HFFc6 (cell line): Measurements from ENCODE around the gene TNIP1. TPM values are rescaled to one million over a fixed set of nuclear protein-coding genes. Genes with fewer than 3 reads are reported as not detected.

Source experiments
- DNase-seq: peaks from one replicate; pipeline ENCODE4 v3.0.0-alpha.2; 2018
- H3K27ac Mint-ChIP-seq: 2 replicates; pipeline ENCODE4 v1.8.0; 2020; ENCODE audit warnings: mild to moderate bottlenecking, mixed read lengths
- H3K27me3 Mint-ChIP-seq: 2 replicates; pipeline ENCODE4 v1.8.0; 2021; ENCODE audit warnings: mild to moderate bottlenecking, moderate library complexity, mixed read lengths; ENCODE audit not compliant: insufficient read depth
- H3K36me3 Mint-ChIP-seq: 2 replicates; pipeline ENCODE4 v1.8.0; 2021; ENCODE audit warnings: low read depth, mixed read lengths
- H3K4me1 Mint-ChIP-seq: 2 replicates; pipeline ENCODE4 v1.8.0; 2020; ENCODE audit warnings: low read depth, mixed read lengths
- H3K4me3 Mint-ChIP-seq: 2 replicates; pipeline ENCODE4 v1.8.0; 2020; ENCODE audit warnings: mild to moderate bottlenecking, moderate library complexity, mixed read lengths
- H3K9me3 Mint-ChIP-seq: 2 replicates; pipeline ENCODE4 v1.8.0; 2020; ENCODE audit warnings: mild to moderate bottlenecking, mixed read lengths
- total RNA-seq, 6 experiments: library from RNA; stranded (reverse); fragmentation: NEBNext Ultra II Directional; extraction: Animal tissue kit (Norgen Biotek cat#: 25700); gene quantifications; 2 replicates in 1 of 6; 3 replicates in 5 of 6; pipeline ENCODE4 v1.2.3, GENCODE V29; 2021
- TF ChIP-seq, protein P1 (sequence below): fragments of 200-600 bp; sonication (generic); IDR thresholded peaks from 2 replicates; pipeline ENCODE4 v1.5.0; 2021; ENCODE audit warnings: antibody characterized with exemption, mild to moderate bottlenecking

The TNIP1 gene
- total RNA-seq, 6 experiments from 2014 or later, result 81.5 to 105 (median 89.5) TPM

DNA sequence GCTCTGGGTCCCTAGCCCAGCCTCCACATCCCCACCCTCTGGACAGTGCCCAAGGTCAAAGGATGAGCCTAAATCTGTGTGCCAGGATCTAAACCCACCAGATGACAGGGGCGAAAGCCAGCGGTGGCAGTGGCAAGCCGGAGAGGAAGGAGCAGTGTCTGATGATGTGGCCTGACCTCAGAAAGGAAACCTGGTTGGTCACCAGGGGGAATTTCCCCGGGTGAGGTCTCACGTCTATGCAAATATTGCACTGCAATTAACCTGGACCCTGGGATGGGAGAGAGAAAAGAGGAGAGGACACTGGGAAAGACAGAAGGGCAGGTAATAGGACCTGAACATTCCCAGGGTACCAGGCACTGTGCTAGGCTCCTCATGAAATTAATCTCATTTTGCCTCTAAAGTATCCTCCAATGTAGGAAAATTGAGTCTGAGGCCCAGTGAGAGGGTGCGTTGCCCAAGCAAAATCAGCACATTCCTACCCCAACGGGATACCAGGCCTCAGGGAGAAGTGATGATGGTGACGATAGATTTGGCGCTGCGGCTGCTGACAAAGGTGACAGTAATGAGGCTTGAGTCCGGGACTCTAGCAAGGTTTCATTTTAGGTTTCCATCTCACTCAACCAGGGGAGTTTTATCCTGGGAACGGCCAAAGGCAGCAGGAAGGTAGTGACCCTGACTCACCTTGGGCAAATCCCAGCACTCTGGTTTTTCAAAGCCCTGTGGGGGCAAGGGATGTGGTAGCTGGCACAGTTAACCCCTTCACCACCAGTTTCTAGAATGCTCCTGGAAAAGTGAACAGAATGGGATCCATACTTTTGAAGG is 13.4 kb upstream of the TNIP1 start:
- Mint-ChIP-seq H3K27ac (peak overlapping the region; percentile 94), H3K4me1 (peaks cover 75% of the 10 kb centered on the region)
- DNase-seq, result no peak

DNA sequence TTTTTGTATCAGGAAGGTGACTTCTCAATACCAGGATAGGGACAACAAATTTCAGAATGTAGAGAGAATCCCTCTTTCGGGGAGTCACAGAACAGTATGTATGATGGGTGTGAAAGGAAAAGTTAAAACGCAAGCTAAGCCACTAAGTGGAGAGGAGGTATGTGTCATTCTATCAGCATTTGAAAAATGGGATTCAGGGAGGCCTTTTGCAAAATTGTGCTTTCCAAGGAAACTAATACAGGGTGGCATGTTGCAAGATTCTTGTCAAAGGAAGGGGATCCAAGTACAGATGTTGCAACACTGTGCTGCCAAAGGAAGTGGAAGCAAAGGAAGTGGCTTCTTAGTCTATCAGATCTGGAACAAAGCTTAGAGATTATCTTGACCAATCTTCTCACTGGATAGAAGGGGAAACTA is 12.6 kb upstream of the TNIP1 start:
- peak; percentile 97 for DNase-seq
- no peaks in the 10 kb centered on the region for H3K9me3 Mint-ChIP-seq
- peaks cover 67% of the 10 kb centered on the region for H3K4me1 Mint-ChIP-seq
- TF ChIP-seq, protein P1, sequence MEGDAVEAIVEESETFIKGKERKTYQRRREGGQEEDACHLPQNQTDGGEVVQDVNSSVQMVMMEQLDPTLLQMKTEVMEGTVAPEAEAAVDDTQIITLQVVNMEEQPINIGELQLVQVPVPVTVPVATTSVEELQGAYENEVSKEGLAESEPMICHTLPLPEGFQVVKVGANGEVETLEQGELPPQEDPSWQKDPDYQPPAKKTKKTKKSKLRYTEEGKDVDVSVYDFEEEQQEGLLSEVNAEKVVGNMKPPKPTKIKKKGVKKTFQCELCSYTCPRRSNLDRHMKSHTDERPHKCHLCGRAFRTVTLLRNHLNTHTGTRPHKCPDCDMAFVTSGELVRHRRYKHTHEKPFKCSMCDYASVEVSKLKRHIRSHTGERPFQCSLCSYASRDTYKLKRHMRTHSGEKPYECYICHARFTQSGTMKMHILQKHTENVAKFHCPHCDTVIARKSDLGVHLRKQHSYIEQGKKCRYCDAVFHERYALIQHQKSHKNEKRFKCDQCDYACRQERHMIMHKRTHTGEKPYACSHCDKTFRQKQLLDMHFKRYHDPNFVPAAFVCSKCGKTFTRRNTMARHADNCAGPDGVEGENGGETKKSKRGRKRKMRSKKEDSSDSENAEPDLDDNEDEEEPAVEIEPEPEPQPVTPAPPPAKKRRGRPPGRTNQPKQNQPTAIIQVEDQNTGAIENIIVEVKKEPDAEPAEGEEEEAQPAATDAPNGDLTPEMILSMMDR, result peak; percentile 57; the same call in 1 of the 2 replicates
- peaks cover 12% of the 10 kb centered on the region for H3K27me3 Mint-ChIP-seq
- H3K27ac Mint-ChIP-seq, result peak overlapping the region; percentile 94
- H3K36me3 Mint-ChIP-seq, result peaks cover 13% of the 10 kb centered on the region
- H3K4me3 Mint-ChIP-seq, result peak overlapping the region; percentile 56

More for the DNA sequence above, 13.4 kb upstream of the TNIP1 start:
- TF ChIP-seq, protein P1, result no peak
- H3K4me3 Mint-ChIP-seq, result peak overlapping the region; percentile 56
- no peaks in the 10 kb centered on the region for H3K9me3 Mint-ChIP-seq
- H3K36me3 Mint-ChIP-seq, result peaks cover 21% of the 10 kb centered on the region
- peaks cover 14% of the 10 kb centered on the region for H3K27me3 Mint-ChIP-seq

DNA sequence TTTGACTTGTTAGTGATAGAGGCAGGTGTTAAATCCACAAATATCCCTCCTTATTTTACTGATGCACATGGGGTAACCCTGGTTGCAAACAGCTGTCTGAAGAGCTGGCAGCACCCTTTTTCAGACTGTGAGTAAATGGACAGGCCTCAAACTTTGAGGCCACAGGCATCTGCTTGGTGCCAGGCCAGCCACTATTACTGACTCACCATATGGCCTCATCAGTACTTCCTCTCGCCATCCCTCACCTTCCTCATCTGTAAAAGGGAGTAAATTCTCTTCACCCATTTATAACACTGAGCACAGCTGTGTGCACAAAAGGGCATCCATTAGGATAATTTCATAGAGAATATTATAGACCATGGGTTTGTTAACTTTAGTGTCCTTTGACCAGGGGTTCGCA is 11.9 kb upstream of the TNIP1 start:
- peaks cover 10% of the 10 kb centered on the region for H3K27me3 Mint-ChIP-seq
- TF ChIP-seq, protein P1, result no peak
- peak overlapping the region; percentile 94 for H3K27ac Mint-ChIP-seq
- H3K4me1 Mint-ChIP-seq, result peaks cover 63% of the 10 kb centered on the region
- peak overlapping the region; percentile 56 for H3K4me3 Mint-ChIP-seq
- peak; percentile 83 for DNase-seq
- H3K9me3 Mint-ChIP-seq, result no peaks in the 10 kb centered on the region
- peaks cover 10% of the 10 kb centered on the region; the same call in 1 of the 2 replicates for H3K36me3 Mint-ChIP-seq

DNA sequence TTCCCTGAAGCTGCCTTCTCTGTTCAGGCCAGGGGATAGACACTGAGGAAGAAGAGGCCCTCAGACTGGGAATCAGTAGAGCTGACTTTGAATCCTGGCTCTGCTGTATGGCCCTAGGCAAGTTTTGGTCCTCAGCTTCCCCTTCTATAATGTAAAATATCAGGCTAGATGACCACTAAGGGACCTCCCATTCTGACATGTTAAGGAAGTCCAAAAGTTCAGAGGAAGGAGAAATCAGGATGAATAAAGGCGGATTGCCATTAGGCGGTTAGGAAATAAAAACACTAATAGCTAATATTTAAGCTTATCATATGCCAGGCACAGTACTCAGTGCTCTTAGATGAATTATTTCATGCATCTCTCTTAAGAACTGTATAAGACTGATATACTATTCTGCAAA is 8.9 kb upstream of the TNIP1 start:
- Mint-ChIP-seq H3K9me3 (no peaks in the 10 kb centered on the region), H3K4me1 (peaks cover 46% of the 10 kb centered on the region)
- TF ChIP-seq, protein P1, result no peak

DNA sequence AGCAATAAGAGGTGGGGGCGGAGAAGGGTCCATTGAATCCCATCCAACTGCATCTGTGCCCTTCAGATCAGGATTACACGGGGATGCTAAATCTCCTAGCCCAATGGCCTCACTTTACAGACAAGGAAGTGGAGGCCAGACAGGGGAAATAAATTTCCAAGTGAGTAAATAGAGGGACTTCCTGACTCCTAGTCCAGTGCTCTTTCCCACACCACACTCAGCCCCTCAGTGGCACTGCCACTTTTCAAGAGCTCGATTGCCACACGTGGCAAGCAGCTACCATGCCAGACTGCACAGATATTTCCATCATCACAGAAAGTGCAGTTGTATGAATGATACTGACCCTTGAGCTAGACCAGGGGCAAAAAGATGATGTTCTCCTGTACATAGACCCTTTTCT is 8.2 kb upstream of the TNIP1 start:
- Mint-ChIP-seq H3K4me1 (peaks cover 43% of the 10 kb centered on the region), H3K27ac (no peak overlapping the region), H3K36me3 (peaks cover 5% of the 10 kb centered on the region; the same call in 1 of the 2 replicates), H3K4me3 (no peak overlapping the region), H3K27me3 (peaks cover 4% of the 10 kb centered on the region), H3K9me3 (no peaks in the 10 kb centered on the region)
- DNase-seq, result no peak
- TF ChIP-seq, protein P1, result no peak

More for the DNA sequence above, 8.9 kb upstream of the TNIP1 start:
- Mint-ChIP-seq H3K4me3 (no peak overlapping the region), H3K36me3 (peaks cover 5% of the 10 kb centered on the region; the same call in 1 of the 2 replicates), H3K27ac (no peak overlapping the region), H3K27me3 (peaks cover 6% of the 10 kb centered on the region)
- DNase-seq, result no peak
